GM18526 (cell line): ENCODE measurements around the gene MAP7.

Source experiments
- POLR2A ChIP-seq: IDR thresholded peaks from 3 replicates; pipeline ENCODE4 v1.6.1; 2011; ENCODE audit not compliant: insufficient read length; ENCODE audit errors: extremely low read depth

MAP7 gene

DNA sequence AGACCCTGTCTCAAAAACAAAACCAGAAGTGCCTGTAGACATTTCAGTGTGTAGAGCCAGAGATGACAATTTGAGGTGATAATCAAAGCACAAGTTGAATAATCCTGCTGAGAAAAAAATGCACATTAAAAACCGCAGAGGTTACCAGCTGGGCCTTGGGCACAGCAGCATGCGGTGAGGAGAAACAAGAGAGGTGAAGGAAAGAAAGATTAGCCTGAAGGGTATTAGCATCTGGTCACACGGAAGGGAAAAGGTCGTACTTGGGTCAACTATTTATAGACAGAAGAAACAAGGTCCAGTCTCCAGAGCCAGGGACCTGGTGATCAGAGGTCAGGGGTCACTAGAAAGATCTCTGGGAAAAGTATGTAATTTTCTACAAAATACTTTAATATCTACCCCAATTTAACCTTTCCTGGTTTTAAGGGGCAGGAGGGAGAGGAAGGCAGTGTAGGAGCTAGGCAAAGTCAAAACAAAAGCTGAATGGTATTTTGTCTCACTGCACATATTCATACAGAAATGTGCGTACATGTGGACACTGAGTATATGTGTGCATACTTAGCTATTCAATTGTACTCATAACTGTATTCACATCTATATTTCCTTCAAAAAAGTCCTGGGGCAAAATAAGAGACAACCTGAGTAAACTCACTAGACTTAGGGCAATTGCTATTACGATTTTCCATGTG is 10.1 kb downstream of the MAP7 start:
- no peak for TF ChIP-seq POLR2A

DNA sequence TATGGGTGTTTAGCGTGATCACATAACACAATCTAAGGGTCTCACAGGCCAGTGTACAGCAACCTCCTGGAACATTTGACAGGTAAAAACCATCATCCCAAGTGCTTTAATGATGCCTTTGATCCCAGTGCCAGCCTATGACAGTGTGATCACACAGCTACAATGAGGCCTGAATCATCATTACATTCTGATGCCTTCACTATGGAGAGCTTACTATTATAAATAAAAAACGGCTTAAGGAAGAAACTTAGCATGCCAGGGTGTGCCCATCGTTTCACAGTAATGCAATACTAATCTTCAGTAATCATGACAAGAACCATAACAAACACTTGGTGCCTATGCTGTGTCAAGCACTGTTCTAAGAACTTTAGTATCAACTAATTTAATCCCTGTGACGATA is 11.4 kb downstream of the MAP7 start:
- no peak for TF ChIP-seq POLR2A

DNA sequence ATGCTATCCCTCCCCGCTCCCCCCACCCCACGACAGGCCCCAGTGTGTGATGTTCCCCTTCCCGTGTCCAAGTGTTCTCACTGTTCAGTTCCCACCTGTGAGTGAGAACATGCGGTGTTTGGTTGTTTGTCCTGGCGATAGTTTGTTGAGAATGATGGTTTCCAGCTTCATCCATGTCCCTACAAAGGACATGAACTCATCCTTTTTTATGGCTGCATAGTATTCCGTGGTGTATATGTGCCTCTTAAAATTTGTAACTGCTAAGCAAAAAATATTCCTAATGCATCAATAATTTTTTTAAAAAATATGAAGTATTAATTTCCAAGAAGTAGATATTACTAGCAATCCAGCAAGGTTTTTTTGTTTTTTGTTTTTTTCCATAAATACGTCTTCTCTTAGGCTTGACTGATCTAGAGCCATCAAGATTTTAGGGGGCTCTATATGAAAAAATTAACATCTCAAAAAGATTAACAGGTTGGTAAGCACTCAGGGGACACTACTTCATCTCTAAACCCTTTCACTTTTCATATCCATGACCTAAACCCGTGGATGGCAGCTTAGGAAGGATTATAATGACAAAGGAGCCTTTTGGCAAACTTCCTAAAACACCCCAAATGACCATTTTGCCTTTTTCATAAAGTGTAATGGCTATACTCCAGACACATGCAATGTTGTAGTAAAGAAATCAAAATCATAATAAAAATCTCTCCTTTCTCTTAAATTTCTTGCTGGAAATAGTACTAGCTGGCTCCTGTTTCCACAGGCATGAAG is 14.2 kb downstream of the MAP7 start:
- TF ChIP-seq POLR2A: no peak

DNA sequence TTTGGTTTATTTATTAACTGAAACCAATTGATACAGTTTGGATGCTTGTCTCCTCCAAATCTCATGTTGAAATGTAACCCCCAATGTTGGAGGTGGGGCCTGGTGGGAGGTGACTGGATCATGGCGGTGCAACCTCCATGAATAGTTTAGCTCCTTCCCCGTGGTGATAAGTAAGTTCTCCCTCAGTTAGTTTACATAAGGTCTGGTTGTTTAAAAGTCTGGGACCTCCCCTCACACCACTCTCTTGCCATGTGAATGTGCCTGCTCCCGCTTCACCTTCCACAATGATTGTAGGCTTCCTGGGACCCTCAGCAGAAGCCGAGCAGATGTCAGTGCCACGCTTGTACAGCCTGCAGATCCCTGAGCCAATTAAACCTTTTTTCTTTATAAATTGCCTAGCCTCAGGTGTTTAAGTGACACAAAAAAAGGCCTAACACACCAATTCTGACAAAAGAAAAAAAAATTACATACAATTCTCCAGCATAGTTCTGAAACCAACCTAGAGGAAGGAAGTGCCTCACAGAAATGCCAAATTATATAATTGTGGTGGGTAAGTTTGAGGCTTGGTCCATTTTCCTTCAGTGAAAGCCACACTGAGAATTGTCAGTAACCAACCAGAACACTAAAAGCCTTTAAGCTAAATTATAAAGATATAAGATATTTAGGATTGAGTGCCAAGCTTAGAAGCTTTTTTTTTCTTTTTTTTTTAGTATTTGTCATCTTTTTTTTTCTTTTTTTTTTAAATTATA is 15.0 kb downstream of the MAP7 start:
- TF ChIP-seq POLR2A: no peak

DNA sequence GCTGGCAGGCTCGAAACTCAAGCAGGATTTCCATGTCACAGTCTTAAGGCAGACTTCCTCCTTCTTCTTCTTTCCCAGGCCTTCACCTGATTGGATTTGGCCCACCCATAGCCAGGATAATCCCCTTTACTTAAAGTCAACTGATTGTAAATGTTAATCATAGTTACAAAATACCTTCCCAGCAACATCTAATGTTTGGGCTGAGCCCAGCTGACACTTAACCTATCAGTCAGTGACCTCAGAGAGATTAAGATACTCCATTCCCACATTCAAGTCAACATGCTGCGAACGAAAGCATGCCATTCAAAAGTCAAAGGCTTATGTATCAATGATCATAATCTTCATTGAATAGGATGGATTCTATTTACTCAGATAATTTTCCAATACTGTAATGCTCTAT is 16.0 kb downstream of the MAP7 start:
- no peak for TF ChIP-seq POLR2A

DNA sequence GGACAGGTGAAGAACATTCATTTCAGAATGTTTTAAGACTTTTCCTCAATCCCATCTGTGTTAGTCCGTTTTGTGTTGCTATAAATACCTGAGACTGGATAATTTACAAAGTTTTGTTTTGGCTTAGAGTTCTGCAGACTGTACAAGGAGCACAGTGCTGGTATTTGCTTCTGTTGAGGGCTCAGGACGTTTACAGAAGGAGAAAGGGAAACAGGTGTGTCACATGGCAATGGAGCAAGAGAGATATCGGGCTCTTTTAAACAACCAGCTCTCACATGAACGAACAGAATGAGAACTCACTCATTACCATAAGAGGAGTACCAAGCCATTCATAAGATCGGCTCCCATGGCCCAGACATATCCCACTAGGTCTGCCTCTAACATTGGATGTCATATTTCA is 16.7 kb downstream of the MAP7 start:
- no peak for TF ChIP-seq POLR2A

DNA sequence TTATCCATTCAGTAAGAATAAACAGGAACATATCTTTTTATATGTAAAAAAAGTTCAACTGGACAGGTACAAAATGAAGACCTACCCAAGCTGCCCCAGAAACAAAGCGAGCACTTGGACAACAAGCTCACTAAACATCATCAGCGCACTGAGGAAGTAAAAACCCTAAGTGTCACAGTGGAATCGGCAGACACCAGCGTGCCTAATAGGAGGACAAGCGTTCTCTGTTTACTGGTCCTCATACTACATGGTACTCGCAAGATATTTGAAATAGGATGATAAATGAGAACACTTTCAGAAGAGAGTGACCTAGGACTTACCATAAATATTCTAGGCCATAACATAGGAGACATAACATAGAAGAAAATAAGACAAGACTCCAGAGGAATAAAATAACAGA is 18.2 kb downstream of the MAP7 start:
- no peak for TF ChIP-seq POLR2A

DNA sequence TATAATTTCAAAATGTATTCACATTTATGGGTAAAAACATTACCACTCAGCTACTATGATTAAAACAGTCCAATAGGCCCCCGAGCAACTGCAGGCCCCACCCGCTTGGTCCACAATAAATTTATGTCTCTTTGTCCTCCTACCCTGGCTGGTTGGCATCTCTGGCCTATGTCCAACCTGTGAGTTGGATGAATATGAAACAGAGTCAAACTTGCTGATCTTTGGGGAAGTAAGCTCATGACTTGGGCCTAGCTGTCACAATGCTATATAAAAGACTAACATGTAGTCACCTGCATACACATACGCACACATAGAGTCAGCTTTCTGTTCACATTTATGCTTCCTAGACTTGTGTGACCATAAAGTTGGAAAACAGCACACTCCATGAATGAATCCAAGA is 20.5 kb downstream of the MAP7 start:
- no peak for TF ChIP-seq POLR2A

DNA sequence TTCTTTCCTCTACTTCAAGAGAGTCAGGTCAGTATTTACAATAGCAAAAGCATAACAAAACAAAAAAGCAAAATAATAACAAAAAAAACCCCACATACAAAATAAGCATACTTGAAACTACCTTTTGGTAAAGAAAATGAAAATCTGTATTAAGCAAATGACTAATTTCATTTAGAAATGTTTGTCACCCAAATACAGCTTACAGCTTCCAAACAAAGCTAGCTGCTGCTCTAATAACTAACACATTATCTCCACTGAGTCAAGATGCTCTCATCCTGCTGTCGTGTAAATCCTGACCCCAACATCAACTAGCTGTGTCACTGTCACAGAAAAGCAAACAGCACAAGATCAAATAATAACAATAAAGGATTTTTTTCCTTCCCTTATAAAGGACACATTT is 21.7 kb downstream of the MAP7 start:
- TF ChIP-seq POLR2A: no peak

DNA sequence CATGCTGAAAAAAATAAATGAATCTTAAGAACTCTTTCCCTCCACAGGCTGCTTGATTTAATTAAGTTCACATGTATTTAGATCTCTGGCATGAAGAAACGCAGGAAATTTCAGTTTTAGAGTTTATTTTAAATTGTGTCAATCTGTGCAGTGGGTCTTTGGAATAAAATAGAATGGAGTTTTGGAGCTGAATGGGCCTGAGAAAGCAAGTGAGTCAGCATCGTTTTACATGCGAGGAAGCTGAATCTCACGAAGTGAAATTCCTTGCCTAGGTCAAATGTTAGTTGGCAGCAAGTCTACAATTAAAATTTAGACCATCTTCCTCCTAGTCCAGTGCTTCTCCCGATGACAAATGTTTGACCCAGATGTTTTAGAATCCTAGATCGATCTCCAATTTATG is 22.4 kb downstream of the MAP7 start:
- TF ChIP-seq POLR2A: no peak

DNA sequence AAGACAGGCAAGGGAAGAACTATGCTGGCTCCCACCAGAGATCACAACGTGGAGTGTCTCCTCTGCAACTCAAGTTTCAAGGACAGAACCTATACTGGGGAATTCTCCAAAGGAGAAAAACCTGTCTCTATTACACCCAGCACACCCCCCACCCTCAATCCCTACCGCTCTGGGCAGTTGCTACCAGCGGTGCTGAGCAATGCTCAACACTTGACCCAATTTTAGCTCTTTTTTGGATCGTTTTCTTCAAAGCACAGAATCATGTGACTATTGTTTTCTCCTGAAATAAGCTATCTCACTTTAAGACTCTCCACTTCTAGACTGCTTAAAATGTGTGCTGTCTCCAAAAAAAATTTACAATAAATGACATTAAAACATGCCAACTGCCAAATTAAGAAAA is 23.3 kb downstream of the MAP7 start:
- TF ChIP-seq POLR2A: no peak

DNA sequence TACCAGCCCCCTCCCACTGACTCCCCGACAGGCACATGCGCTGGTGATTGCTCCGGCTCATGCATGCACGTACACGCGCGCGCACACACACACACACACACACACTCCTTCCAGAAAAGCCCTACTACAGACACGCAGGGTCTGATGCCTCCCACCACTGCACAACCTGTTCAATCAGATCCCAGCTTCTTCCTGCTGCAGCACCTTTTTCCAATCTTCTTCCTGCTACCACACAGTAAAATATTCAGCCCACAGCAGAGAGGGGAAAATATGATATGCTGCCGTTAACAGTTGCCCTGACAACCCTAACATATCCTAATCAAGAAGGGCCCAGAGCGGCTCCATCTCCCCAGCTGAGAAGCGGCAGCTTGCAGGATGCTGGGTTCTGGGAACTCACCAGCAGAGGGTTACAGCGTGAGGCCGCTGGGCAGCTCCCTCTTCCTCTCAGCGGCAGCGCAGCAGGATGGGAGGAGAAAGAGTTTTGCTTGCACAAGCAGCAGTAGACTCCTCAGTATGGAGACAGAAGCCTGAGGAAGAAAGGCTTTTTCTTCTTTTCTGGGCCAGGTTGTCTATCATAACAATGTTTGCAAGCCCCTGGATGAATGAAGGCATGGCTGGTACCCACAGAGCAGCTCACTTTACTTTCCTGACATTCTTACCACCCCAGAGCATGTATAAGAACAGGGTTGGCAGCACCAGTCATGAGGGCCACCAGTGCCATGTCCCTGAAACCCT is 23.9 kb downstream of the MAP7 start:
- TF ChIP-seq POLR2A: no peak

DNA sequence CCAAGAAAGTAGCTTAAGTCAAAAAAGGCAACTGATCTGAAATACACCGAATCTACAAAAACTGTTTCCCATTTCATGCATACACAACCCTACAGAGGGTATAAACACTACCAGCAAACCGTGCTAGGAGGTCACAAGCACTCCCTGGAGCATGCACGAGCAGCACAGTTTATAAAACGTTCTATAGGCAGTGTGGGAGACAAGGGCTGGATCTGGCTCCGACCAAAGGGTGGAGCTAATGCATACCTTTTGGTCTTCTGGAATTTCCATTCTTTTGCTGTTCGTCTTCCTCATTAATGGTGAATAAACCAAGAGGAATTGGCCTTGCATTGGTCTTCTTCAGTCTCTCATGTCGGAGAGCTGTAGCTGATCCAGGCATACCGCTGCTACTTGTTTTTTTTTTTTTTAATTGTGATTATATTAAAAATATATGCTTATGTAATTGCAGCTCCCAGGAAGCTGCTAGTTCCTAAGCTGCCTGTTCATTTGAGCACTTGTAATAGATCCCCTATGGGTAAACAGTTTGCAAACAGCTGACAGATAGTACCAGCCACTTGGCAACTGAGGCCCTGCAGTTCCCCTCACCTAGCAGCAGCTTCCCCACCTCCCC is 24.5 kb downstream of the MAP7 start:
- no peak for TF ChIP-seq POLR2A

DNA sequence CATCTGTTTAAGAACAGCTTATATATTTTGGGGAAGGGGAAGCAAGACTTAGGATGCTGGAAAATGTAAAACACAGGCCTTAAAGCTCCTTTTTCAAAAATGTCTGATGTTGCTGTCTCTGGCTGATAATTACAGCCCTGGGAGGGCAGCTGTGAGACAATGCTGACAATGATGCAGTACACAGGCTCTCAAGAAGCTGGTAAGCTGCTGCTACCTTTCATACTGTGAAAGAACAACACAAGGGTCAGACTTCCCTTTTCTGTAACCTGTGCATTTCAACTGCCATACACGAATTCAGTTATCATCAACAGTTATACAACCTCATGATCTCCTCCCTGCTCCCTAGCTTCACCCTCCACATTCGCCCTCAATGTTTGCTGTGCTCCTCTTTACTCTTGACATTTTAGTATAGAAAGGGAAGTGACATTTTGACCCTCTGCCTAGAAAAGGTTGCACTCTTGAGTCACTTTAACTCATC is 25.2 kb downstream of the MAP7 start:
- TF ChIP-seq POLR2A: no peak

DNA sequence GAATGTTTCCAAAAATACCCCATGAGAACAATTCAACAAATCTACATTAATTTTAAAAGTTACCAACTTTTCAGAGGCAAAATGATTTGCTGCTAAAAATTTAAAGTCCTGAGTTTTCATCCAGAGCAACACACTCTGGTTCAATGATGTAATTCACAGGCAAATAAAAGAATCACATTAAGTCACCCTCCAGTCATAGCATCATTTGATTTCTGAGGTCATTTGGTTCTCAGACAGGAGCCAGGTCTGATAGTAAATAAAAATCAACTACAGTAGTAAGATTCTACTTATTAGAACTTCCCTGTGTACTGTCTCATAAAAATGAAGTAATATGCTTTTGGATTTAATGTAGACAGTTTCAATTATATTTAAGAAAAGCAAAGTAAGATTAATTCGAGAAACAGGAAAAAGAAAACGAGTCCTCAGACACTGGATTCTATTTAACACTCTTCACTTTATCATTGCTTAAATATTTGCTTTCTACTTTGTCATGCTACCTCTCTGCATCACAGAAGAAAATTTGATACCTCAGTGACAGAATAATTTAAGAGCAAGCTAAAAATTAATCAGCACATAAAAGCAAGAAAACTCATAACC is 25.8 kb downstream of the MAP7 start:
- TF ChIP-seq POLR2A: no peak

DNA sequence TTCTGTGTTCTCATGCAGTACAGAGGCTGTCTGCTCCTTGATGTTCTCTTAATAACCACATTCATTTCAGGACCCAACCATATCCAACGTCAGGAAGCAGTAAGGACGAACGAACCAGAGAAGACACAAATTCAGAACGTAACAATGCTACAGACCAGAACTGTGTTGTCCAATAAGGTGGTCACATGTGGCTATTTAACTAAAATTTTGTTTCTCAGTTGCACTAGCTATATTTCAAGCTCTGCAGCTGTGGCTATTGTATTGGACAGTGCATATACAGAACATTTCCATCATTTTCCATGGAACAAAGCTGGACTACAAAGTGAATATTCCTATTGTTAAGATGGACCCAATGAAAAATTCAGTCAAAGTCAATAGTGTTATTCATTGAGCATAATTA is 27.0 kb downstream of the MAP7 start:
- no peak for TF ChIP-seq POLR2A
